ENCODE data around the gene SP100. TPM values are rescaled to one million over a fixed set of nuclear protein-coding genes. Genes with fewer than 3 reads are reported as not detected.

Gene SP100
- total and polyA plus RNA-seq, 2 of the 13 experiments (the other 11 are each of a cell fraction or from before 2014, with no cell fraction given) = 12.6 to 16.5 TPM

- TF ChIP-seq, protein P1, sequence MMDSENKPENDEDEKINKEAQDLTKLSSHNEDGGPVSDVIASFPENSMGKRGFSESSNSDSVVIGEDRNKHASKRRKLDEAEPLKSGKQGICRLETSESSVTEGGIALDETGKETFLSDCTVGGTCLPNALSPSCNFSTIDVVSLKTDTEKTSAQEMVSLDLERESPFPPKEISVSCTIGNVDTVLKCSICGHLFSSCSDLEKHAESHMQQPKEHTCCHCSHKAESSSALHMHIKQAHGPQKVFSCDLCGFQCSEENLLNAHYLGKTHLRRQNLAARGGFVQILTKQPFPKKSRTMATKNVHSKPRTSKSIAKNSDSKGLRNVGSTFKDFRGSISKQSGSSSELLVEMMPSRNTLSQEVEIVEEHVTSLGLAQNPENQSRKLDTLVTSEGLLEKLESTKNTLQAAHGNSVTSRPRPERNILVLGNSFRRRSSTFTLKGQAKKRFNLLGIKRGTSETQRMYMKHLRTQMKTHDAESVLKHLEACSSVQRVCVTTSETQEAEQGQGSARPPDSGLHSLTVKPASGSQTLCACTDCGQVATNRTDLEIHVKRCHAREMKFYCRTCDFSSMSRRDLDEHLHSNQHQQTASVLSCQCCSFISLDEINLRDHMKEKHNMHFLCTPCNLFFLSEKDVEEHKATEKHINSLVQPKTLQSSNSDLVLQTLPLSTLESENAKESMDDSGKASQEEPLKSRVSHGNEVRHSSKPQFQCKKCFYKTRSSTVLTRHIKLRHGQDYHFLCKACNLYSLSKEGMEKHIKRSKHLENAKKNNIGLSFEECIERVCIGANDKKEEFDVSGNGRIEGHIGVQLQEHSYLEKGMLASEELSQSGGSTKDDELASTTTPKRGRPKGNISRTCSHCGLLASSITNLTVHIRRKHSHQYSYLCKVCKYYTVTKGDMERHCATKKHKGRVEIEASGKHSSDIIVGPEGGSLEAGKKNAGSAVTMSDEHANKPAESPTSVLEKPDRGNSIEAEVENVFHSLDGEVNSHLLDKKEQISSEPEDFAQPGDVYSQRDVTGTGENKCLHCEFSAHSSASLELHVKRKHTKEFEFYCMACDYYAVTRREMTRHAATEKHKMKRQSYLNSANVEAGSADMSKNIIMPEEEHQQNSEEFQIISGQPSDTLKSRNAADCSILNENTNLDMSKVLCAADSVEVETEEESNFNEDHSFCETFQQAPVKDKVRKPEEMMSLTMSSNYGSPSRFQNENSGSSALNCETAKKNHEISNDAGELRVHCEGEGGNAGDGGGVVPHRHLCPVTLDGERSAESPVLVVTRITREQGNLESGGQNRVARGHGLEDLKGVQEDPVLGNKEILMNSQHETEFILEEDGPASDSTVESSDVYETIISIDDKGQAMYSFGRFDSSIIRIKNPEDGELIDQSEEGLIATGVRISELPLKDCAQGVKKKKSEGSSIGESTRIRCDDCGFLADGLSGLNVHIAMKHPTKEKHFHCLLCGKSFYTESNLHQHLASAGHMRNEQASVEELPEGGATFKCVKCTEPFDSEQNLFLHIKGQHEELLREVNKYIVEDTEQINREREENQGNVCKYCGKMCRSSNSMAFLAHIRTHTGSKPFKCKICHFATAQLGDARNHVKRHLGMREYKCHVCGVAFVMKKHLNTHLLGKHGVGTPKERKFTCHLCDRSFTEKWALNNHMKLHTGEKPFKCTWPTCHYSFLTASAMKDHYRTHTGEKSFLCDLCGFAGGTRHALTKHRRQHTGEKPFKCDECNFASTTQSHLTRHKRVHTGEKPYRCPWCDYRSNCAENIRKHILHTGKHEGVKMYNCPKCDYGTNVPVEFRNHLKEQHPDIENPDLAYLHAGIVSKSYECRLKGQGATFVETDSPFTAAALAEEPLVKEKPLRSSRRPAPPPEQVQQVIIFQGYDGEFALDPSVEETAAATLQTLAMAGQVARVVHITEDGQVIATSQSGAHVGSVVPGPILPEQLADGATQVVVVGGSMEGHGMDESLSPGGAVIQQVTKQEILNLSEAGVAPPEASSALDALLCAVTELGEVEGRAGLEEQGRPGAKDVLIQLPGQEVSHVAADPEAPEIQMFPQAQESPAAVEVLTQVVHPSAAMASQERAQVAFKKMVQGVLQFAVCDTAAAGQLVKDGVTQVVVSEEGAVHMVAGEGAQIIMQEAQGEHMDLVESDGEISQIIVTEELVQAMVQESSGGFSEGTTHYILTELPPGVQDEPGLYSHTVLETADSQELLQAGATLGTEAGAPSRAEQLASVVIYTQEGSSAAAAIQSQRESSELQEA (CRISPR knock-in tag; IDR thresholded peaks at IDR 0.05; ENCODE audit: not compliant biosample characterization) = no peak
- no peak for TF ChIP-seq ZNF292 (CRISPR knock-in tag; IDR thresholded peaks at IDR 0.05; ENCODE audit: borderline replicate concordance, low read depth)
- no peak for TF ChIP-seq MEIS1 (CRISPR knock-in tag; IDR thresholded peaks at IDR 0.05; ENCODE audit: borderline replicate concordance)
- TF ChIP-seq PHF20 (CRISPR knock-in tag; IDR thresholded peaks at IDR 0.05) = no peak
- TF ChIP-seq, protein P2, sequence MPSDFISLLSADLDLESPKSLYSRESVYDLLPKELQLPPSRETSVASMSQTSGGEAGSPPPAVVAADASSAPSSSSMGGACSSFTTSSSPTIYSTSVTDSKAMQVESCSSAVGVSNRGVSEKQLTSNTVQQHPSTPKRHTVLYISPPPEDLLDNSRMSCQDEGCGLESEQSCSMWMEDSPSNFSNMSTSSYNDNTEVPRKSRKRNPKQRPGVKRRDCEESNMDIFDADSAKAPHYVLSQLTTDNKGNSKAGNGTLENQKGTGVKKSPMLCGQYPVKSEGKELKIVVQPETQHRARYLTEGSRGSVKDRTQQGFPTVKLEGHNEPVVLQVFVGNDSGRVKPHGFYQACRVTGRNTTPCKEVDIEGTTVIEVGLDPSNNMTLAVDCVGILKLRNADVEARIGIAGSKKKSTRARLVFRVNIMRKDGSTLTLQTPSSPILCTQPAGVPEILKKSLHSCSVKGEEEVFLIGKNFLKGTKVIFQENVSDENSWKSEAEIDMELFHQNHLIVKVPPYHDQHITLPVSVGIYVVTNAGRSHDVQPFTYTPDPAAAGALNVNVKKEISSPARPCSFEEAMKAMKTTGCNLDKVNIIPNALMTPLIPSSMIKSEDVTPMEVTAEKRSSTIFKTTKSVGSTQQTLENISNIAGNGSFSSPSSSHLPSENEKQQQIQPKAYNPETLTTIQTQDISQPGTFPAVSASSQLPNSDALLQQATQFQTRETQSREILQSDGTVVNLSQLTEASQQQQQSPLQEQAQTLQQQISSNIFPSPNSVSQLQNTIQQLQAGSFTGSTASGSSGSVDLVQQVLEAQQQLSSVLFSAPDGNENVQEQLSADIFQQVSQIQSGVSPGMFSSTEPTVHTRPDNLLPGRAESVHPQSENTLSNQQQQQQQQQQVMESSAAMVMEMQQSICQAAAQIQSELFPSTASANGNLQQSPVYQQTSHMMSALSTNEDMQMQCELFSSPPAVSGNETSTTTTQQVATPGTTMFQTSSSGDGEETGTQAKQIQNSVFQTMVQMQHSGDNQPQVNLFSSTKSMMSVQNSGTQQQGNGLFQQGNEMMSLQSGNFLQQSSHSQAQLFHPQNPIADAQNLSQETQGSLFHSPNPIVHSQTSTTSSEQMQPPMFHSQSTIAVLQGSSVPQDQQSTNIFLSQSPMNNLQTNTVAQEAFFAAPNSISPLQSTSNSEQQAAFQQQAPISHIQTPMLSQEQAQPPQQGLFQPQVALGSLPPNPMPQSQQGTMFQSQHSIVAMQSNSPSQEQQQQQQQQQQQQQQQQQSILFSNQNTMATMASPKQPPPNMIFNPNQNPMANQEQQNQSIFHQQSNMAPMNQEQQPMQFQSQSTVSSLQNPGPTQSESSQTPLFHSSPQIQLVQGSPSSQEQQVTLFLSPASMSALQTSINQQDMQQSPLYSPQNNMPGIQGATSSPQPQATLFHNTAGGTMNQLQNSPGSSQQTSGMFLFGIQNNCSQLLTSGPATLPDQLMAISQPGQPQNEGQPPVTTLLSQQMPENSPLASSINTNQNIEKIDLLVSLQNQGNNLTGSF (CRISPR knock-in tag; IDR thresholded peaks at IDR 0.05) = no peak
- no peak for TF ChIP-seq ZNF891 (CRISPR knock-in tag; IDR thresholded peaks at IDR 0.05)
- TF ChIP-seq, protein P3, sequence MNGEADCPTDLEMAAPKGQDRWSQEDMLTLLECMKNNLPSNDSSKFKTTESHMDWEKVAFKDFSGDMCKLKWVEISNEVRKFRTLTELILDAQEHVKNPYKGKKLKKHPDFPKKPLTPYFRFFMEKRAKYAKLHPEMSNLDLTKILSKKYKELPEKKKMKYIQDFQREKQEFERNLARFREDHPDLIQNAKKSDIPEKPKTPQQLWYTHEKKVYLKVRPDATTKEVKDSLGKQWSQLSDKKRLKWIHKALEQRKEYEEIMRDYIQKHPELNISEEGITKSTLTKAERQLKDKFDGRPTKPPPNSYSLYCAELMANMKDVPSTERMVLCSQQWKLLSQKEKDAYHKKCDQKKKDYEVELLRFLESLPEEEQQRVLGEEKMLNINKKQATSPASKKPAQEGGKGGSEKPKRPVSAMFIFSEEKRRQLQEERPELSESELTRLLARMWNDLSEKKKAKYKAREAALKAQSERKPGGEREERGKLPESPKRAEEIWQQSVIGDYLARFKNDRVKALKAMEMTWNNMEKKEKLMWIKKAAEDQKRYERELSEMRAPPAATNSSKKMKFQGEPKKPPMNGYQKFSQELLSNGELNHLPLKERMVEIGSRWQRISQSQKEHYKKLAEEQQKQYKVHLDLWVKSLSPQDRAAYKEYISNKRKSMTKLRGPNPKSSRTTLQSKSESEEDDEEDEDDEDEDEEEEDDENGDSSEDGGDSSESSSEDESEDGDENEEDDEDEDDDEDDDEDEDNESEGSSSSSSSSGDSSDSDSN (CRISPR knock-in tag; IDR thresholded peaks at IDR 0.05) = no peak
- TF ChIP-seq, protein P4, sequence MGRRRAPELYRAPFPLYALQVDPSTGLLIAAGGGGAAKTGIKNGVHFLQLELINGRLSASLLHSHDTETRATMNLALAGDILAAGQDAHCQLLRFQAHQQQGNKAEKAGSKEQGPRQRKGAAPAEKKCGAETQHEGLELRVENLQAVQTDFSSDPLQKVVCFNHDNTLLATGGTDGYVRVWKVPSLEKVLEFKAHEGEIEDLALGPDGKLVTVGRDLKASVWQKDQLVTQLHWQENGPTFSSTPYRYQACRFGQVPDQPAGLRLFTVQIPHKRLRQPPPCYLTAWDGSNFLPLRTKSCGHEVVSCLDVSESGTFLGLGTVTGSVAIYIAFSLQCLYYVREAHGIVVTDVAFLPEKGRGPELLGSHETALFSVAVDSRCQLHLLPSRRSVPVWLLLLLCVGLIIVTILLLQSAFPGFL (CRISPR knock-in tag; IDR thresholded peaks at IDR 0.05) = no peak
- 0 out of 2 replicates have a peak, but pooled peaks have one; percentile 27 for TF ChIP-seq ZSCAN9 (CRISPR knock-in tag; IDR thresholded peaks at IDR 0.05; ENCODE audit: borderline replicate concordance)
- no peak for TF ChIP-seq HNRNPL (IDR thresholded peaks at IDR 0.05; ENCODE audit: low read depth, low read length)
- TF ChIP-seq FLYWCH1 (CRISPR knock-in tag; IDR thresholded peaks at IDR 0.05) = no peak
- no peak for TF ChIP-seq ZNF816 (CRISPR knock-in tag; IDR thresholded peaks at IDR 0.05; ENCODE audit: borderline replicate concordance)
Observed at GRCh38 chr2:230423851-230424458, 8.0 kb downstream of the SP100 start (continued).

All from HepG2 (cell line).